GM12878 (cell line): Measurements from ENCODE around the gene FRS3.

ENCODE experiments used
- EP300 ChIP-seq, 2 experiments: fragments of 150-350 bp in 1 of 2; IDR thresholded peaks; 2 replicates each; pipeline ENCODE4 v1.6.1; 2011 to 2012; ENCODE audit warnings: low read depth in 2 of 2, low read length in 2 of 2, borderline replicate concordance in 1 of 2, improper control_type of control experiment in 1 of 2, inconsistent platforms in 1 of 2; ENCODE audit not compliant: control insufficient read depth in 1 of 2
- IRF4 ChIP-seq: IDR thresholded peaks from 2 replicates; pipeline ENCODE4 v1.6.1; 2011; ENCODE audit warnings: low read depth, low read length
- NR2C1 ChIP-seq: fragments of 450-650 bp; IDR thresholded peaks from 2 replicates; pipeline ENCODE4 v1.6.1; 2017; ENCODE audit warnings: antibody characterized with exemption, mild to moderate bottlenecking, moderate library complexity
- PAX5 ChIP-seq: IDR thresholded peaks from 2 replicates; pipeline ENCODE4 v1.6.1; 2011; ENCODE audit warnings: low read depth, low read length, borderline replicate concordance
- SP1 ChIP-seq: IDR thresholded peaks from one replicate; pipeline ENCODE4 v1.6.1; 2011; ENCODE audit warnings: low read depth, low read length
- TF ChIP-seq, protein P1 (sequence below), 3 experiments: IDR thresholded peaks in 2 of 3; conservative IDR thresholded peaks in 1 of 3; 2 replicates each; pipeline ENCODE4 v1.5.1; 2011; ENCODE audit warnings: low read depth in 3 of 3, low read length in 3 of 3, mild to moderate bottlenecking in 3 of 3, control low read depth in 2 of 3, moderate library complexity in 2 of 3, inconsistent platforms in 1 of 3, mixed read lengths in 1 of 3; ENCODE audit not compliant: control insufficient read depth in 2 of 3, insufficient read depth in 1 of 3; ENCODE audit errors: extremely low read depth in 1 of 3

DNA sequence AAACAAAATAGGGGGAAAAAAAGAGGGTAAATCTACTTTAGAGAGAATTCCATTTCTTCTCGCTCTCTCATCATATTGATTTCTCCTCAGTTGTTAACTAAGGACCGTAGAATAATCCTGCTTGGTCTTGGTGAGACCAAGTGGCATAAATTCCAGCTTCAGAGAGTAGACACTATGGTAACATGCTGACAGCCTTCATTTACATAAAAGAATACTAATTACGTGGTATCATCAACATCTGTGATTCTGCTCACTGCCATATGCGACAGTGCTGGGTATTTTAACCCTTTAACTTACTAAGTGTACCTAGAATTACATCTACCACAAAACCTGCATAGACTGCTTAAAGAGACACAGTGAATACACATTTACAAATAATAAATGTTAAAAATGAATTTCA, 34.9 kb upstream of the FRS3 start:
- TF ChIP-seq SP1: no peak
- TF ChIP-seq EP300 (IDR thresholded peaks at IDR 0.05; ENCODE audit: borderline replicate concordance in 1 of 2, control insufficient read depth in 1 of 2, low read depth in 2 of 2, low read length in 2 of 2): no peak
- no peak for TF ChIP-seq IRF4
- TF ChIP-seq PAX5: no peak
- TF ChIP-seq, protein P1, sequence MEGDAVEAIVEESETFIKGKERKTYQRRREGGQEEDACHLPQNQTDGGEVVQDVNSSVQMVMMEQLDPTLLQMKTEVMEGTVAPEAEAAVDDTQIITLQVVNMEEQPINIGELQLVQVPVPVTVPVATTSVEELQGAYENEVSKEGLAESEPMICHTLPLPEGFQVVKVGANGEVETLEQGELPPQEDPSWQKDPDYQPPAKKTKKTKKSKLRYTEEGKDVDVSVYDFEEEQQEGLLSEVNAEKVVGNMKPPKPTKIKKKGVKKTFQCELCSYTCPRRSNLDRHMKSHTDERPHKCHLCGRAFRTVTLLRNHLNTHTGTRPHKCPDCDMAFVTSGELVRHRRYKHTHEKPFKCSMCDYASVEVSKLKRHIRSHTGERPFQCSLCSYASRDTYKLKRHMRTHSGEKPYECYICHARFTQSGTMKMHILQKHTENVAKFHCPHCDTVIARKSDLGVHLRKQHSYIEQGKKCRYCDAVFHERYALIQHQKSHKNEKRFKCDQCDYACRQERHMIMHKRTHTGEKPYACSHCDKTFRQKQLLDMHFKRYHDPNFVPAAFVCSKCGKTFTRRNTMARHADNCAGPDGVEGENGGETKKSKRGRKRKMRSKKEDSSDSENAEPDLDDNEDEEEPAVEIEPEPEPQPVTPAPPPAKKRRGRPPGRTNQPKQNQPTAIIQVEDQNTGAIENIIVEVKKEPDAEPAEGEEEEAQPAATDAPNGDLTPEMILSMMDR (IDR thresholded peaks at IDR 0.05 in 2 of 3, conservative IDR thresholded peaks at IDR 0.05 in 1 of 3; ENCODE audit: control insufficient read depth in 2 of 3, extremely low read depth in 1 of 3, insufficient read depth in 1 of 3, low read depth in 3 of 3, low read length in 3 of 3): no peak
- TF ChIP-seq NR2C1: no peak
